ENCODE data around the gene MEX3D. TPM values are rescaled to one million over a fixed set of nuclear protein-coding genes. Genes with fewer than 3 reads are reported as not detected.

Gene MEX3D
- polyA plus RNA-seq, 3 donors = 16.7 to 20.2 (median 18.0) TPM

- DNase-seq (ENCODE audit: low read depth in 3 of 3, low spot score in 2 of 3) = no peak
Observed at GRCh38 chr19:1574354-1575136, 6.4 kb upstream of the MEX3D start.

GRCh38 chr19:1572795-1573194, 4.7 kb upstream of the MEX3D start:
- DNase-seq (ENCODE audit: low read depth in 3 of 3, low spot score in 2 of 3) = no peak

- no peak for DNase-seq (ENCODE audit: low read depth in 3 of 3, low spot score in 2 of 3)
Observed at GRCh38 chr19:1571358-1571757, 3.2 kb upstream of the MEX3D start.

DNA sequence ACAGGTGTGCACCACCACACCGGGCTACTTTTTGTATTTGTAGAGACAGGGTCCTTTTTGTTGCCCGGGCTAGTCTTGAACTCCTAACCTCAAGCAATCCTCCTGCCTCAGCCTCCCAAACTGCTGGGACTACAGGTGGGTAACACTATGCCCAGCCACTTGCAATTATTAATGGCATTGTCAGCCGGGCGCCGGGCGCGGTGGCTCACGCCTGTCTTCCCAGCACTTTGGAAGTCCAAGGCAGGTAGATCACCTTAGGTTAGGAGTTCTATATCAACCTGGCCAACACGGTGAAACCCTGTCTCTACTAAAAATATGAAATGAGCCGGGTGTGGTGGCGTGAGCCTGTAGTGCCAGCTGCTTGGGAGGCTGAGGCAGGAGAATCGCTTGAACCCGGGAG, 2.7 kb upstream of the MEX3D start:
- DNase-seq (ENCODE audit: low read depth in 3 of 3, low spot score in 2 of 3) = no peak

GRCh38 chr19:1569997-1570396, 1.9 kb upstream of the MEX3D start:
- DNase-seq (ENCODE audit: low read depth in 3 of 3, low spot score in 2 of 3) = no peak

DNA sequence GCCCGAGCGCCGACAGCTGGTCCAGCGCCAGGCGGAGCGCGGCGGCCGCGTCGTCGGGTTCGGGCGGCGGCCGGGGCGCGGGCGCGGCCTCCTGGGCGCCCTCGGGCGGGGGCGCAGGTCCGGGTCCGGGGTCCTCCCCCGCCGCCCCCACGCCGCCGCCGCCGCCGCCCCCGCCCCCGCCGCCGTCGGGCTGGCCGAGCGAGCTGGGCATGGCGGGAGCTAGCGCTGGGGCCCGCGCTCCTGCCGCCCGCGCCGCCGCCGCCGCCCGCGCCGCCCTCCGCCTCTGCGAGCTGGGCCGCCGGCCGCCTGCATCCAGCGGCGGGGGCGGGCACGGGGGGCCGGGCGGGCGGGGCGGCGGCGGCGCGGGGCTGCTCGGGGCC, 287 bp downstream of the MEX3D start:
- DNase-seq (ENCODE audit: low read depth in 3 of 3, low spot score in 2 of 3) = no peak

DNA sequence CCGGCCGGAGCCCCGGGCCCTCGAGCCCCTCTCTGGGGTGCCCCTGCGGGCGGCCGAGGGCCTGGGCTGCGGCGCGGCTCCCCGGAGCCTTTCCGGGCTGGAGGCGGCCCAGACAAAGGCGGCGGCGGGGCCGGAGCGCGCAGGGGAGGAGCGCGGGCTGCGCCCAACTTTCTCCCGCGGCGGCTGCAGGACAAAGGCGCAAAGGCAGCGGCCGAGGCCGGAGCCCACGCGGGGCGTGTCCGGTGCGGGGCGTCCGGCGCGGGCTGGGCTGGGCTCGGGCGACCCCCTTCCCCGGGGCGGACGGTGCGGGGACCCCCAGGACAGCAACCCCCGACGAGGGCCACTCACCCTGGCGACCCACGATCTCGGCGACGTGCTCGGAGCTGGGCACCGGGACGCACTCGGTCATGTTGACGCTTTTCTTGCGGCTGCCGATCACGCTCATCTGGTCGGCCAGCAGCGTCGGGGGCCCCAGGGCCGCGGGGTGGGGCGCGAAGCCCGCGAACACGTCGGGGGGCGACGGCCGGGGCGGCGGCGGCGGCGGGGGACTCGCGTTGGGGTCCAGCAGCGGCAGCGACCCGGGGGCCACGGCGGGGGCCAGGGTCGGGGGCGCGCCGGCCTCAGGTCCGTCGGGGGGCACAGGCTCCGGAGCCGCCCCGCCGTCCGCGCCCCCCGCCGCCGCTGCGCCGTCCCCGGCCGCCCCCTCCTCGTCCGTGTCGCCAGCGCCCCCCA, 843 bp downstream of the MEX3D start:
- DNase-seq (ENCODE audit: low read depth in 3 of 3, low spot score in 2 of 3) = no peak

DNA sequence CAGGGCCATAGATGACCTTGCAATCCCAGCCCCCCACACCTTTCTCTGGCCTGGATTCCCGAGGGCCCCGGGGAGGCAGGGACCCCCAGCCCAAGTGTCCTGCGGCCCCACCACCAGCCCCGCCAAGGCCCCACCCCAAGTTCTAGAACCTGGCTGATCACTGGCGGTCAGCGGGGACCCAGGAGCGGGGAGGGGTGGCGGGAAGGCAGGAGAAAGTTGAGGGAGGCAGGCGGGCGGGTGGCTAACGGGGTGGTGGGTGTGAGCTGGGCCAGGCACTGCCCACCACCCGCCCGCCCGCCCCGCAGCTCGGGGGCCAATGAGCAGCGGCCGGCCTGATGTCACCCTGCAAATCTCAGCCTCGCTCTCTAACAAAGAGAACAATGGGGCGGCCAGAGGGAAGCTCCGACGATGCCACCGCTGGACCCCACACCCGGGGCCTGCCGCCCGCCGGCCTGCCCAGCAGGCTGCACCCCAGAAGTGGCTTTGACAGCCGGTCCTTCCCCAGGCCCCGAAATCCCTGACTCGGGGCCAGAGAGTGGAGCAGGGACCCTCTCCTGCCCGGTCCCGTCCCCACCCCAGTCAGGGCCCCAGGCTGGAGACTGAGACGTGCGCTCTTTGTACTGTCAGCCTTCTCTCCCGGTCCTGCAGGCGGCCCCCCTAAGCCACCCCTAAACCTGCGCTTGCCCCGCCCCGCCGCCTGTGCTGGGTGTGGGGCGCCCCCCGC, 1.6 kb downstream of the MEX3D start:
- DNase-seq (ENCODE audit: low read depth in 3 of 3, low spot score in 2 of 3) = peak; percentile 47 to 76 (median 73)

GRCh38 chr19:1563251-1563650, 4.9 kb downstream of the MEX3D start:
- DNase-seq (ENCODE audit: low read depth in 3 of 3, low spot score in 2 of 3) = no peak

- DNase-seq (ENCODE audit: low read depth in 3 of 3, low spot score in 2 of 3) = no peak
Observed at GRCh38 chr19:1561236-1561842, 6.8 kb downstream of the MEX3D start.

GRCh38 chr19:1560286-1560882, 7.7 kb downstream of the MEX3D start:
- DNase-seq (ENCODE audit: low read depth in 3 of 3, low spot score in 2 of 3) = no peak

DNA sequence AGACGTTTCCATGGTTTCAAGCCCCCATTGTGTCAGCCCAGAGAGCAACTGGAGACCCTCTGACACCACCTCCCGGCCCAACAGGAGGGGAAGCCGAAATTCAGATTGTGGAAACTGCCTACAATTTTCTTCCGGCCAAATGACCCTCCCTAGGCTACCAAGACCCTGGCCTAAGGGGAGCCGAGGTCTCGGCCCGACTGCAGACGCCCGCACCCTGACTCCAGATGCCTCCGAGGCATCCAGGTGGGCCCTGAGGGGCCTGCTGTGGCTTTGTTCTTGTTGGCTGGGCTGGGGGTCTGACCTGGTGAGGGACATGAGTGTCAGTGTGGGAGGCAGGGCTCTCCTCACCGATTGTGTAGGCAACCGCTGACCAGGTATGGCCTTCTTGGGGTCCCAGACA, 9.6 kb downstream of the MEX3D start:
- DNase-seq (ENCODE audit: low read depth in 3 of 3, low spot score in 2 of 3) = no peak

GRCh38 chr19:1556390-1557070, 11.6 kb downstream of the MEX3D start:
- no peak for DNase-seq (ENCODE audit: low read depth in 3 of 3, low spot score in 2 of 3)

DNA sequence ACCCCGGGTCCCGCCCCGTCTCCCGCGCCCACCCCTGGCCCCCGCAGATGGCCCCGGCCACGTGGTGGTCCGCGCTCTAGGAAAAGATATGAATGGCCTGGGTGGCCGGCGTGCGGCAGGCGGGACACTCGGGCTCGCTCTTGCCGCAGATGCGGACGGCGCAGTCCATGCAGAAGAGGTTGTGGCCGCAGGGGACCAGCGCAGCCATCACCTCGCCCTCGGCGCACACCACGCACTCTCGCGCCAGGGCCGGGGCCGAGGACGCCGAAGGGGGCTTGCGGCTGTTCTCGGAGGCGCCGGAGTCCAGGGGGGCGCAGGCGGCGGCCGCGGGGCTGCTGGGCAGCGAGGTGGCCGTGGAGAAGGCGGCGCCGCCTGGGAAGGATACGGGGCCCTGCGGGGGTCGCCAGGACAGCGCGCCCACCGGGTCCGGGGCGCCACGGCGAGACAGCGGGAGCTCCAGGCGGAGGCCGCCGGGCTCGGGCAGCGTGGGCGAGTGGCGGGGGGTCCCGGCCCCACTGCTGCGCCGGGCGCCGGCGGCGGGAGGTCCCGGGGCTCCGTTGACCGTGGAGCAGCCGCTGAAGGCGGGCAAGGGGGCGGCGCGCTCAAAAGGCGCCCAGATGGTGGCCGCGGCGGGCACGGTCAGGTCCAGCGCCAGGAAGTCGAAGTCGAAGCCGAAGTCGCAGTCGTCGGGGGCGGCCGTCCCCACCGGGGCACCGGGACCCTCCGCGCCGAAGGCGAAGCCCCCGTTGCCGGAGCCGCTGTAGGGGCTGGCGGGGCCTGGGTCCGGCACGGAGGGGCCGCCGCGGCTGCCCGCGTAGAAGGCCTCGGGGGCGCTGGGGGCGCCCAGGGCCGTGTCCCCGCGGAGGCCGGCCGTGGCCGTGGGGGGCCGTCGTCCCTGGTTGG, 12.4 kb downstream of the MEX3D start:
- DNase-seq (ENCODE audit: low read depth in 3 of 3, low spot score in 2 of 3) = no peak

- DNase-seq (ENCODE audit: low read depth in 3 of 3, low spot score in 2 of 3) = no peak
Observed at GRCh38 chr19:1554968-1555367, 13.2 kb downstream of the MEX3D start.

DNA sequence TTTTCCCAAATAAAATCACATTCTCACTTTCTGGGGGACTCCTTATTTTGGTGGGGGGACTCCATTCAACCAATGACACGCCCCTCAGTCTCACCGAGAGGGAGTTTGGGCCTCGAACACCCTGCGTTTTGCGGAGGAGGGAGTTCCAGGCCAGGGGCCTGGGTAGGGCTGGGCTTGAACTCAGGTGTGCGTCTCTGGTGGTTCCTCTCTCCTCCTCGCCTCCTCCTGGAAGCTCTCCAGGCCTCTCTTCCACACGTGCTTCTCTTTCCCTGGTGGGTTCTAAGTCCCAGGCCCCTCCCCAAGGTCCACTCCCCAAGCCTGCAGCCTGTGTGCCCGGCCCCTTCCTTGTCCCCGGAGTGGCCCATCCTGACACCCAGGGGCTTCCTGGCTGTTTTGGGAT, 14.7 kb downstream of the MEX3D start:
- no peak for DNase-seq (ENCODE audit: low read depth in 3 of 3, low spot score in 2 of 3)

GRCh38 chr19:1551068-1552040, 16.8 kb downstream of the MEX3D start:
- DNase-seq (ENCODE audit: low read depth in 3 of 3, low spot score in 2 of 3) = no peak

- DNase-seq (ENCODE audit: low read depth in 3 of 3, low spot score in 2 of 3) = no peak
Observed at GRCh38 chr19:1549332-1549945, 18.7 kb downstream of the MEX3D start.

Measured in right renal cortex interstitium (tissue), 3 donors.